Keratinocyte (primary cell): ENCODE measurements around the gene EGFL8. TPM values are rescaled to one million over a fixed set of nuclear protein-coding genes. Genes with fewer than 3 reads are reported as not detected.
A peak's percentile ranks its signal among the peaks of the same experiment; 100 is the strongest.

Source experiments
- DNase-seq: peaks from one replicate; pipeline ENCODE4 v3.0.0-alpha.2; 2011; ENCODE audit warnings: low read depth, missing footprints, low spot score
- FAIRE-seq: peaks from 2 replicates; lab custom pipeline; 2011; peaks lifted over from hg19 to GRCh38; lab: Jason Lieb, UNC
- H2AFZ ChIP-seq: 2 replicates; pipeline ENCODE4 v1.6.0; 2012; ENCODE audit warnings: low read length, control low read depth, inconsistent platforms; ENCODE audit not compliant: control insufficient read depth
- H3K27ac ChIP-seq: 2 replicates; pipeline ENCODE4 v1.5.1; 2011; ENCODE audit warnings: low read length; ENCODE audit not compliant: control insufficient read depth, insufficient read depth
- H3K27me3 ChIP-seq: 3 replicates; pipeline ENCODE4 v1.6.0; 2011; ENCODE audit warnings: low read length; ENCODE audit not compliant: control insufficient read depth, insufficient read depth; ENCODE audit errors: extremely low read depth
- H3K36me3 ChIP-seq, 2 experiments: 2 replicates in 1 of 2; 3 replicates in 1 of 2; pipeline ENCODE4 v1.5.1; 2011; ENCODE audit warnings: low read length in 2 of 2, mild to moderate bottlenecking in 1 of 2; ENCODE audit not compliant: control insufficient read depth in 2 of 2, insufficient read depth in 2 of 2; ENCODE audit errors: extremely low read depth in 1 of 2
- H3K4me1 ChIP-seq: 3 replicates; pipeline ENCODE4 v1.5.1; 2011; ENCODE audit warnings: low read length; ENCODE audit not compliant: control insufficient read depth, insufficient read depth; ENCODE audit errors: extremely low read depth
- H3K4me2 ChIP-seq: 3 replicates; pipeline ENCODE4 v1.6.0; 2011; ENCODE audit warnings: low read depth, low read length; ENCODE audit not compliant: control insufficient read depth, insufficient read depth; ENCODE audit errors: extremely low read depth
- H3K4me3 ChIP-seq, 3 experiments: fragments of 200-600 bp in 1 of 3; sonication (generic) in 1 of 3; 2 replicates in 2 of 3; 3 replicates in 1 of 3; pipeline ENCODE4 v1.5.1; 2011 to 2016; ENCODE audit warnings: low read length in 3 of 3, mild to moderate bottlenecking in 3 of 3, control low read depth in 2 of 3, inconsistent platforms in 1 of 3, low read depth in 1 of 3, mixed read lengths in 1 of 3, mixed run types in 1 of 3, moderate library complexity in 1 of 3; ENCODE audit not compliant: control insufficient read depth in 2 of 3, insufficient read depth in 2 of 3; ENCODE audit errors: extremely low read depth in 1 of 3
- H3K79me2 ChIP-seq: 2 replicates; pipeline ENCODE4 v1.6.0; 2012; ENCODE audit warnings: low read length; ENCODE audit not compliant: control insufficient read depth, insufficient read depth
- H3K9ac ChIP-seq: 3 replicates; pipeline ENCODE4 v1.6.0; 2011; ENCODE audit warnings: low read length; ENCODE audit not compliant: control insufficient read depth, insufficient read depth; ENCODE audit errors: extremely low read depth
- H3K9me1 ChIP-seq: 3 replicates; pipeline ENCODE4 v1.6.0; 2011; ENCODE audit warnings: low read length; ENCODE audit not compliant: control insufficient read depth, insufficient read depth; ENCODE audit errors: extremely low read depth
- H3K9me3 ChIP-seq: 2 replicates; pipeline ENCODE4 v1.5.1; 2012; ENCODE audit warnings: low read depth, low read length; ENCODE audit not compliant: control insufficient read depth
- H4K20me1 ChIP-seq: 3 replicates; pipeline ENCODE4 v1.6.0; 2011; ENCODE audit warnings: low read length; ENCODE audit not compliant: control insufficient read depth, insufficient read depth; ENCODE audit errors: extremely low read depth
- CTCF ChIP-seq, 3 experiments: IDR thresholded peaks in 1 of 3; conservative IDR thresholded peaks in 1 of 3; optimal IDR thresholded peaks in 1 of 3; 2 replicates in 2 of 3; 3 replicates in 1 of 3; pipeline versions ENCODE3 to v1.5.1; 2011; ENCODE audit warnings: low read length in 3 of 3, mild to moderate bottlenecking in 3 of 3, moderate library complexity in 2 of 3, control low read depth in 1 of 3, inconsistent platforms in 1 of 3; ENCODE audit not compliant: insufficient read depth in 2 of 3; ENCODE audit errors: extremely low read depth in 1 of 3
- EZH2 ChIP-seq: IDR thresholded peaks from one replicate; pipeline ENCODE4 v1.6.1; 2012; ENCODE audit warnings: inconsistent platforms, mild to moderate bottlenecking, low read length, moderate library complexity
- dilution Hi-C: fragments of 300-500 bp; cut with MboI; formaldehyde crosslinking; loops from one replicate; pipeline ENCODE4 v1.7.0; 2020; ENCODE audit warnings: low sequenced_read_pairs; ENCODE audit not compliant: extremely low pct_ligation_motif_present
- polyA plus RNA-seq, 5 experiments: library from polyadenylated mRNA; depleted of rRNA in 3 of 5; stranded (reverse) in 3 of 5; stranded (forward) in 1 of 5; unstranded in 1 of 5; fragments of >200 nt; gene quantifications; 1 replicate in 1 of 5; 2 replicates in 3 of 5; 3 replicates in 1 of 5; pipeline versions ENCODE4 v1.2.1 to v1.2.3, GENCODE V29; 2011 to 2012; ENCODE audit warnings: missing spikeins in 2 of 5, low read depth in 1 of 5, low replicate concordance in 1 of 5

EGFL8 gene
- polyA plus RNA-seq, 1 donor (not counting 4 experiments of a cell fraction or from before 2014, with no cell fraction given): 3.7 TPM

- Histone ChIP-seq H3K27me3 (no peaks in the 10 kb centered on the region), H3K9me3 (no peaks in the 10 kb centered on the region), H3K9ac (no peak overlapping the region), H3K4me2 (peak overlapping the region; percentile 37), H3K79me2 (peaks cover 22% of the 10 kb centered on the region), H3K9me1 (no peaks in the 10 kb centered on the region), H3K4me1 (peaks cover 42% of the 10 kb centered on the region), H3K36me3 (peaks cover 14 to 15% of the 10 kb centered on the region in 2 experiments), H2AFZ (no peak overlapping the region), H4K20me1 (no peaks in the 10 kb centered on the region), H3K27ac (no peak overlapping the region), H3K4me3 (no peak overlapping the region)
- TF ChIP-seq CTCF (optimal IDR thresholded peaks at IDR 0.05 in 1 of 3, IDR thresholded peaks at IDR 0.05 in 1 of 3, conservative IDR thresholded peaks at IDR 0.05 in 1 of 3; ENCODE audit: extremely low read depth in 1 of 3, insufficient read depth in 2 of 3, low read length in 3 of 3) (no peak), EZH2 (no peak)
- no peak for DNase-seq
- dilution Hi-C loops: no loop called here
- FAIRE-seq: no peak
These were observed 8.8 kb downstream of the EGFL8 start for GRCh38 chr6:32173051-32173727.

- Histone ChIP-seq H3K9me1 (no peaks in the 10 kb centered on the region), H3K9ac (no peak overlapping the region), H3K79me2 (peaks cover 30% of the 10 kb centered on the region), H3K27me3 (no peaks in the 10 kb centered on the region), H3K27ac (no peak overlapping the region), H3K9me3 (no peaks in the 10 kb centered on the region), H2AFZ (no peak overlapping the region), H3K4me1 (peaks cover 48% of the 10 kb centered on the region), H4K20me1 (no peaks in the 10 kb centered on the region), H3K36me3 (peaks cover 10 to 14% of the 10 kb centered on the region in 2 experiments), H3K4me3 (no peak overlapping the region), H3K4me2 (peak overlapping the region; percentile 96)
- TF ChIP-seq CTCF (optimal IDR thresholded peaks at IDR 0.05 in 1 of 3, IDR thresholded peaks at IDR 0.05 in 1 of 3, conservative IDR thresholded peaks at IDR 0.05 in 1 of 3; ENCODE audit: extremely low read depth in 1 of 3, insufficient read depth in 2 of 3, low read length in 3 of 3): no peak
- TF ChIP-seq EZH2: no peak
- no peak for DNase-seq
- dilution Hi-C loops: no loop called here
- FAIRE-seq: no peak
These were observed 10.0 kb downstream of the EGFL8 start for GRCh38 chr6:32174416-32174815.
